NCI-H1930 (cell line): ENCODE data around the gene FRAT2.

ENCODE experiments used
- DNase-seq, 2 experiments: peaks; one replicate each; lab custom pipeline; 2025; lab: John Stamatoyannopoulos, UW

FRAT2 gene

GRCh38 chr10:97325754-97326153, 8.8 kb downstream of the FRAT2 start:
- no peak for DNase-seq

- no peak for DNase-seq
Measured at GRCh38 chr10:97323501-97323900, 11.0 kb downstream of the FRAT2 start.

GRCh38 chr10:97321804-97322190, 12.7 kb downstream of the FRAT2 start:
- no peak for DNase-seq

GRCh38 chr10:97321032-97321803, 13.3 kb downstream of the FRAT2 start:
- no peak for DNase-seq

GRCh38 chr10:97320480-97321031, 14.0 kb downstream of the FRAT2 start:
- DNase-seq, result no peak

GRCh38 chr10:97319671-97320479, 14.7 kb downstream of the FRAT2 start:
- DNase-seq, result peak in 1 of 2 experiments; percentile 4

- peak; percentile 23 to 69 for DNase-seq
Measured at GRCh38 chr10:97318772-97319651, 15.5 kb downstream of the FRAT2 start, which contains the start of gene FRAT1. Gene FRAT1 (plus strand): TSS chr10:97319271. CDS start chr10:97319454, 183 bp downstream.

- DNase-seq, result no peak
Measured at GRCh38 chr10:97314671-97315070, 19.9 kb downstream of the FRAT2 start.

GRCh38 chr10:97312897-97313296, 21.6 kb downstream of the FRAT2 start:
- no peak for DNase-seq

GRCh38 chr10:97311111-97311626, 23.4 kb downstream of the FRAT2 start:
- DNase-seq, result no peak

- no peak for DNase-seq
Measured at GRCh38 chr10:97307866-97308780, 26.4 kb downstream of the FRAT2 start.

- DNase-seq, result no peak
Measured at GRCh38 chr10:97307441-97307840, 27.1 kb downstream of the FRAT2 start.

GRCh38 chr10:97302088-97302791, 32.3 kb downstream of the FRAT2 start:
- DNase-seq, result no peak

GRCh38 chr10:97300980-97301379, 33.5 kb downstream of the FRAT2 start:
- DNase-seq, result no peak

- DNase-seq, result no peak
Measured at GRCh38 chr10:97298223-97298571, 36.3 kb downstream of the FRAT2 start.

GRCh38 chr10:97297556-97298222, 36.8 kb downstream of the FRAT2 start:
- no peak for DNase-seq

- DNase-seq, result no peak
Measured at GRCh38 chr10:97292862-97293198, 41.7 kb downstream of the FRAT2 start.

GRCh38 chr10:97292097-97292861, 42.2 kb downstream of the FRAT2 start, which contains the start of gene ARHGAP19:
Gene ARHGAP19 (minus strand): TSS chr10:97292637. CDS start chr10:97292627, 10 bp downstream.
- DNase-seq, result peak; percentile 90 to 91
